ENCODE measurements around the gene C1QB.

Gene C1QB

DNA sequence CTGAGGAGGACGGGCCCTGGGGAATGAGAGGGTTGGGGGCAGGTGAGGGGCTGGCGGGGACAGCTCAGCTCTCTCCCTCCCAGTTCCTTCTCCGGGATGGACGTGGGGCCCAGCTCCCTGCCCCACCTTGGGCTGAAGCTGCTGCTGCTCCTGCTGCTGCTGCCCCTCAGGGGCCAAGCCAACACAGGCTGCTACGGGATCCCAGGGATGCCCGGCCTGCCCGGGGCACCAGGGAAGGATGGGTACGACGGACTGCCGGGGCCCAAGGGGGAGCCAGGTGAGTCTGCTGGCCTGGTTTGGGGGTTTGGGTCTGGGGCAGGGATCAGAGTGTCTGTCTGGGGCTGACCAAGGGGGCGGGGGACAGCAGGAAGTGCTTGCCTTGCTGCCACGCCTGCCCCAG is 9.1 kb upstream of the C1QB start:
- H3K4me1 ChIP-seq (ENCODE audit: control insufficient read depth, insufficient read depth, low read length), result no peaks in the 10 kb centered on the region
- no peaks in the 10 kb centered on the region for H3K27me3 ChIP-seq (ENCODE audit: control insufficient read depth, insufficient read depth, low read length, poor library complexity, severe bottlenecking)
- H3K9me3 ChIP-seq (ENCODE audit: control insufficient read depth, low read length), result no peaks in the 10 kb centered on the region
- H3K27ac ChIP-seq (ENCODE audit: insufficient read depth, low read depth, low read length, poor library complexity, severe bottlenecking), result no peak overlapping the region
- 89 to 90% methylated on average over 12 of the region's 12 CpGs for WGBS, 2 experiments
- H3K4me3 ChIP-seq (ENCODE audit: insufficient read depth, low read depth, low read length), result no peak overlapping the region
- no peaks in the 10 kb centered on the region for H3K36me3 ChIP-seq (ENCODE audit: control insufficient read depth, insufficient read depth, low read length)

GRCh38 chr1:22645931-22646330 is 7.1 kb upstream of the C1QB start:
- Histone ChIP-seq H3K36me3 (ENCODE audit: control insufficient read depth, insufficient read depth, low read length) (no peaks in the 10 kb centered on the region), H3K27me3 (ENCODE audit: control insufficient read depth, insufficient read depth, low read length, poor library complexity, severe bottlenecking) (no peaks in the 10 kb centered on the region), H3K9me3 (ENCODE audit: control insufficient read depth, low read length) (no peaks in the 10 kb centered on the region), H3K4me3 (ENCODE audit: insufficient read depth, low read depth, low read length) (no peak overlapping the region), H3K27ac (ENCODE audit: insufficient read depth, low read depth, low read length, poor library complexity, severe bottlenecking) (no peak overlapping the region), H3K4me1 (ENCODE audit: control insufficient read depth, insufficient read depth, low read length) (no peaks in the 10 kb centered on the region)
- 79% methylated on average over 7 of the region's 7 CpGs for WGBS, 2 experiments

- Histone ChIP-seq H3K9me3 (ENCODE audit: control insufficient read depth, low read length) (no peaks in the 10 kb centered on the region), H3K4me3 (ENCODE audit: insufficient read depth, low read depth, low read length) (no peak overlapping the region), H3K36me3 (ENCODE audit: control insufficient read depth, insufficient read depth, low read length) (no peaks in the 10 kb centered on the region), H3K27me3 (ENCODE audit: control insufficient read depth, insufficient read depth, low read length, poor library complexity, severe bottlenecking) (no peaks in the 10 kb centered on the region), H3K4me1 (ENCODE audit: control insufficient read depth, insufficient read depth, low read length) (no peaks in the 10 kb centered on the region), H3K27ac (ENCODE audit: insufficient read depth, low read depth, low read length, poor library complexity, severe bottlenecking) (no peak overlapping the region)
- WGBS, 2 experiments, result 50% methylated on average over 1 of the region's 1 CpG; no CpG with 5 or more reads in 1 of the 2 experiments
These were observed 6.7 kb upstream of the C1QB start for GRCh38 chr1:22646384-22646783.

- Histone ChIP-seq H3K4me1 (ENCODE audit: control insufficient read depth, insufficient read depth, low read length) (no peaks in the 10 kb centered on the region), H3K36me3 (ENCODE audit: control insufficient read depth, insufficient read depth, low read length) (no peaks in the 10 kb centered on the region), H3K9me3 (ENCODE audit: control insufficient read depth, low read length) (no peaks in the 10 kb centered on the region), H3K27ac (ENCODE audit: insufficient read depth, low read depth, low read length, poor library complexity, severe bottlenecking) (no peak overlapping the region), H3K27me3 (ENCODE audit: control insufficient read depth, insufficient read depth, low read length, poor library complexity, severe bottlenecking) (no peaks in the 10 kb centered on the region), H3K4me3 (ENCODE audit: insufficient read depth, low read depth, low read length) (no peak overlapping the region)
- WGBS, 2 experiments, result 91 to 92% methylated on average over 13 of the region's 13 CpGs
These were observed 2.8 kb upstream of the C1QB start for GRCh38 chr1:22650089-22650693.

DNA sequence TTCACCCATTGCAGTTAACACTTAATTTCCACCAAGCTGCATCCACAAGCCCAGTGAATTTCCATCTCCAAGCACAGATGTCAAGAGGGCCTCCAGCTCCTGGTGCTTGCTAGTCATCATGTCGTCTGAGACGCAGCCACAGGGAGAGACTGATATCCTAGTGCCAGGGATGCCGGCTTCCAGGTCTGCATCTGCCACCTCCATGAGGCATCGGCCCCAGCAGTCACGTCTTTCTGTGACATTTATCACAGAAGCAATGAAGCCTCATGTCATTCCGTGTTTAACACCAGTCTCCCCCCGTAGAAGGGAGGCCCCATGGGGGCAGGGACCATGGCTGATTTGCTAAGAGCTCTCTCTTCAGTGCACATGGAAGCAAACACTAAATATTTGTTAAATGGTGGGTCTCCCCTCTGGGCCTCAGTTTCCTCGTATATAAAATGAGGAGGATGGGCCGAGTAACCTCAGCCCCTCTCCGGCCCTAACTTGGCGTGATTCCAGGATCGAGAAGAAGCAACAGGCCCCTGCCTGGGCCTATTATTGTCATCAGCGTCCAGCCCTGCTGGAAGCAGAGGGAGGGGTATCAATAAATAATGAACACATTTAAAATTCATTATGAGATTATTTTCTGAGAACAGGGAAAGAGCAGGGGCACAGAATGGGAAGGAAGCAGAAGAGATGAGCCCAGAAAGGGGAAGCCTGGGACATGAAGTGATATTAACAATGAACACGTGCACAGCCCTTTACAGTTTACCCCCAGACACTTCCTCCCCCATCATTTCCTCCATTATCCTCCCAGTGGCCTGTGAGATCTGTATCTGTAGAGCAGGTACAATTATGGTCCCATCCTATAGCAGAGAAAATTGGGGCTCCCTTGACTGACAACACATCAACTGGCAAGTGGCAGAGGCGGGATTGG is 837 bp upstream of the C1QB start:
- H3K36me3 ChIP-seq (ENCODE audit: control insufficient read depth, insufficient read depth, low read length), result no peaks in the 10 kb centered on the region
- WGBS, 2 experiments, result 90 to 92% methylated on average over 13 to 15 of the region's 15 CpGs
- no peaks in the 10 kb centered on the region for H3K9me3 ChIP-seq (ENCODE audit: control insufficient read depth, low read length)
- H3K4me3 ChIP-seq (ENCODE audit: insufficient read depth, low read depth, low read length), result no peak overlapping the region
- no peaks in the 10 kb centered on the region for H3K27me3 ChIP-seq (ENCODE audit: control insufficient read depth, insufficient read depth, low read length, poor library complexity, severe bottlenecking)
- H3K27ac ChIP-seq (ENCODE audit: insufficient read depth, low read depth, low read length, poor library complexity, severe bottlenecking), result no peak overlapping the region
- no peaks in the 10 kb centered on the region for H3K4me1 ChIP-seq (ENCODE audit: control insufficient read depth, insufficient read depth, low read length)

DNA sequence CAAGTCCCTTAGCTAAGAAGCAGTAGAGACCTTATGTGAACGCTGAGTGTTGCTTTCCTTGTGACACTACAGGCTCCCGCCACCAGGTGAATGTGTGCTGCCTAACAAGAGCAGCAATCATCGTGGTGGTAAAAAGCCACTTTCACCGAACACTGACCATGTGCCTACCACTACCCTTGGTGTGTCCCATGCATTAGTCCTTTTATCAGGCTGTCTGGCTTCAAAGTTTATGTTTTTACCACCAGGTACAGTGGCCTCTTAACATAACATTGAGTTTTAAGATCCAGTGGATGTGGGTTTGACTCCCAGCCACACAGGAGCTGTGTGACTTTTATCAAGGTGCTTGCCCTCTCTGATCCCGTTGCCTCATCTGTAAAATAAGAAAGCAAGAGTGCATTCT is 1.7 kb downstream of the C1QB start:
- H3K27me3 ChIP-seq (ENCODE audit: control insufficient read depth, insufficient read depth, low read length, poor library complexity, severe bottlenecking), result no peaks in the 10 kb centered on the region
- 65 to 76% methylated on average over 5 of the region's 5 CpGs for WGBS, 2 experiments
- H3K4me1 ChIP-seq (ENCODE audit: control insufficient read depth, insufficient read depth, low read length), result no peaks in the 10 kb centered on the region
- H3K9me3 ChIP-seq (ENCODE audit: control insufficient read depth, low read length), result no peaks in the 10 kb centered on the region
- no peak overlapping the region for H3K4me3 ChIP-seq (ENCODE audit: insufficient read depth, low read depth, low read length)
- H3K27ac ChIP-seq (ENCODE audit: insufficient read depth, low read depth, low read length, poor library complexity, severe bottlenecking), result no peak overlapping the region
- H3K36me3 ChIP-seq (ENCODE audit: control insufficient read depth, insufficient read depth, low read length), result no peaks in the 10 kb centered on the region

DNA sequence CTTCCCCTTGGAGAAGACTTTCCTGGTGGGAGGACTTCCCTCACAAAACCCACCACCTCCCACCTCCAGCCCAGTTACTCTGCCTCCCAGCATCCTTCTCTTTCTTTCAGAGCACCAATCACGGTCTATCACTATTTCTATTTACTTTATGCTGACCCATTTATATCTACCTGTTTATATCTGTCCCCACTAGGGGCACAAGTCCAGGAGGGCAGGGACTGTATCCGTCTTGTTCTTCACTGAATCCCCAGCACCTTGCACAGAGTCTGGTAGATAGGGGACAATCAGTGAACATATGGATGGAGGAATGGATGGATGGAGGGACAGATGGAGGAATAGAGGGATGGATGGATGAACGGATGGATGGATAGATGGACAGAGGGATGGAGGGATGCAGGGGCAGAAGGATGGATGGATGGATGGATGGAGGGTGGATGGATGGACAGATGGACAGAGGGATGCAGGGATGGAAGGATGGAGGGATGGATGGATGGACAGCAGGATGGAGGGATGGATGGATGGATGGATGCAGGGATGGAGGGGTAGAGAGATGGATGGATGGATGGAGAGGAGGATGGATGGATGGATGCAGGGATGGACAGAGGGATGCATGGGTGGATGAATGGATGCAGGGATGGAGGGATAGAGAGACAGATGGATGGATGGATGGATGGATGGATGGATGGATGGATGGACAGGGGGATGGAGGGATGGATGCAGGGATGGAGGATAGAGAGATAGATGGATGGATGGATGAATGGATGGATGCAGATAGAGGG is 5.5 kb downstream of the C1QB start:
- H3K36me3 ChIP-seq (ENCODE audit: control insufficient read depth, insufficient read depth, low read length), result no peaks in the 10 kb centered on the region
- H3K27me3 ChIP-seq (ENCODE audit: control insufficient read depth, insufficient read depth, low read length, poor library complexity, severe bottlenecking), result no peaks in the 10 kb centered on the region
- no peaks in the 10 kb centered on the region for H3K4me1 ChIP-seq (ENCODE audit: control insufficient read depth, insufficient read depth, low read length)
- 78 to 82% methylated on average over 3 of the region's 3 CpGs for WGBS, 2 experiments
- no peak overlapping the region for H3K27ac ChIP-seq (ENCODE audit: insufficient read depth, low read depth, low read length, poor library complexity, severe bottlenecking)
- H3K4me3 ChIP-seq (ENCODE audit: insufficient read depth, low read depth, low read length), result no peak overlapping the region
- H3K9me3 ChIP-seq (ENCODE audit: control insufficient read depth, low read length), result no peaks in the 10 kb centered on the region

GRCh38 chr1:22660716-22661241 is 7.7 kb downstream of the C1QB start:
- H3K36me3 ChIP-seq (ENCODE audit: control insufficient read depth, insufficient read depth, low read length), result no peaks in the 10 kb centered on the region
- no peak overlapping the region for H3K4me3 ChIP-seq (ENCODE audit: insufficient read depth, low read depth, low read length)
- H3K27ac ChIP-seq (ENCODE audit: insufficient read depth, low read depth, low read length, poor library complexity, severe bottlenecking), result no peak overlapping the region
- 93 to 94% methylated on average over 19 of the region's 19 CpGs for WGBS, 2 experiments
- no peaks in the 10 kb centered on the region for H3K27me3 ChIP-seq (ENCODE audit: control insufficient read depth, insufficient read depth, low read length, poor library complexity, severe bottlenecking)
- H3K9me3 ChIP-seq (ENCODE audit: control insufficient read depth, low read length), result no peaks in the 10 kb centered on the region
- no peaks in the 10 kb centered on the region for H3K4me1 ChIP-seq (ENCODE audit: control insufficient read depth, insufficient read depth, low read length)

GRCh38 chr1:22661880-22662279 is 8.8 kb downstream of the C1QB start:
- no peaks in the 10 kb centered on the region for H3K36me3 ChIP-seq (ENCODE audit: control insufficient read depth, insufficient read depth, low read length)
- no peaks in the 10 kb centered on the region for H3K4me1 ChIP-seq (ENCODE audit: control insufficient read depth, insufficient read depth, low read length)
- H3K4me3 ChIP-seq (ENCODE audit: insufficient read depth, low read depth, low read length), result no peak overlapping the region
- no peaks in the 10 kb centered on the region for H3K9me3 ChIP-seq (ENCODE audit: control insufficient read depth, low read length)
- WGBS, 2 experiments, result 92 to 94% methylated on average over 2 of the region's 2 CpGs
- H3K27ac ChIP-seq (ENCODE audit: insufficient read depth, low read depth, low read length, poor library complexity, severe bottlenecking), result no peak overlapping the region
- no peaks in the 10 kb centered on the region for H3K27me3 ChIP-seq (ENCODE audit: control insufficient read depth, insufficient read depth, low read length, poor library complexity, severe bottlenecking)

DNA sequence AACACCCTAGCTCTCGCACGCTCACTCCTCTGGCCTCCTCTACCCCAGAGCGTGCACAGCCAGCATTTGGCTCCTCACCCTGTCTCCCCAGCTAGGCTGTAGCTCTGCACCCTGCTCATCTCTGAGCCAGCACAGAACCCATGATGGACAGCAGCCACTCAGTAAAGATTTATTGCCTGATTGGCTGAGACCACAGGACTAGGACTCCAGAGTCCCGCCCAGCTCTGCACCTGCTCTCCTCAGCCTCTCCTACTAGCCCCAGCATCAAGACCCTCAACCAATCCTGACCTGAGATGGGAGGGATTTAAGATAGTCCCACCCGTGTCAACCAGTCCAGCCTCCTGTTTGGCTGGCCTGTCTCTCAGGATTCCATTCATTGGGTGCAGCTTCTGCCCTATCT is 9.3 kb downstream of the C1QB start:
- Histone ChIP-seq H3K27ac (ENCODE audit: insufficient read depth, low read depth, low read length, poor library complexity, severe bottlenecking) (no peak overlapping the region), H3K4me3 (ENCODE audit: insufficient read depth, low read depth, low read length) (no peak overlapping the region), H3K4me1 (ENCODE audit: control insufficient read depth, insufficient read depth, low read length) (no peaks in the 10 kb centered on the region), H3K36me3 (ENCODE audit: control insufficient read depth, insufficient read depth, low read length) (no peaks in the 10 kb centered on the region), H3K27me3 (ENCODE audit: control insufficient read depth, insufficient read depth, low read length, poor library complexity, severe bottlenecking) (no peaks in the 10 kb centered on the region), H3K9me3 (ENCODE audit: control insufficient read depth, low read length) (no peaks in the 10 kb centered on the region)
- WGBS, 2 experiments, result 84 to 86% methylated on average over 5 of the region's 5 CpGs

Data from ectodermal cell (in vitro differentiated cells).